ENCODE results near the gene CSMD2.

CSMD2 gene

DNA sequence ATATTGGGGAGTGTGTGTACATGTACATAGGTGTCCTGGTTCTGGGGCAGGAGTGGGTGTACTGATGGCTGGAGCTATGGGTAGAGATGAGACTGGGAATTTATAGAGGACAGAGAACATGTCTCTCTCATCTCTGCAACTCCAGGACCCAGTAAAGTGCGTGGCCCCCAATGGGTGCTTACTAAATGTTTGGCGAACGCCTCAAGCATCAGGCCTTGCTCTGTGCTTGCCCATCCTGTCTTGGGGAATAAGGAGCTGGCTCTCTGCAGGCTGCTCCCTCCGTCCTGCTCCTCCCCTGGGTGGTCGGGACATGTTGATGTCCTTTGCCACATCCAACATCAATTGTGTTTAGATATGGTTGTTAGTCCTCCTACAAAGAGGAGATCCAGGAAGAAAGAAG lies 530.9 kb downstream of the CSMD2 start:
- H3F3A ChIP-seq (ENCODE audit: low read depth), result no peaks in the 10 kb centered on the region
- no peaks in the 10 kb centered on the region for H3K9me2 ChIP-seq (replicated peaks; ENCODE audit: low read depth, low read length)
- H3K4me1 ChIP-seq (ENCODE audit: insufficient read depth, low read length, poor library complexity, severe bottlenecking), result no peaks in the 10 kb centered on the region
- H3K36me3 ChIP-seq (ENCODE audit: insufficient read depth, low read length), result no peaks in the 10 kb centered on the region
- no peaks in the 10 kb centered on the region for H3K27me3 ChIP-seq (ENCODE audit: insufficient read depth, low read length, poor library complexity, severe bottlenecking)
- H3K4me2 ChIP-seq (ENCODE audit: low read depth, low read length, poor library complexity, severe bottlenecking), result no peak overlapping the region
- H2AFZ ChIP-seq (ENCODE audit: low read length), result no peak overlapping the region
- H3K9ac ChIP-seq (ENCODE audit: low read depth, low read length, poor library complexity, severe bottlenecking), result no peak overlapping the region
- TF ChIP-seq, protein P1, sequence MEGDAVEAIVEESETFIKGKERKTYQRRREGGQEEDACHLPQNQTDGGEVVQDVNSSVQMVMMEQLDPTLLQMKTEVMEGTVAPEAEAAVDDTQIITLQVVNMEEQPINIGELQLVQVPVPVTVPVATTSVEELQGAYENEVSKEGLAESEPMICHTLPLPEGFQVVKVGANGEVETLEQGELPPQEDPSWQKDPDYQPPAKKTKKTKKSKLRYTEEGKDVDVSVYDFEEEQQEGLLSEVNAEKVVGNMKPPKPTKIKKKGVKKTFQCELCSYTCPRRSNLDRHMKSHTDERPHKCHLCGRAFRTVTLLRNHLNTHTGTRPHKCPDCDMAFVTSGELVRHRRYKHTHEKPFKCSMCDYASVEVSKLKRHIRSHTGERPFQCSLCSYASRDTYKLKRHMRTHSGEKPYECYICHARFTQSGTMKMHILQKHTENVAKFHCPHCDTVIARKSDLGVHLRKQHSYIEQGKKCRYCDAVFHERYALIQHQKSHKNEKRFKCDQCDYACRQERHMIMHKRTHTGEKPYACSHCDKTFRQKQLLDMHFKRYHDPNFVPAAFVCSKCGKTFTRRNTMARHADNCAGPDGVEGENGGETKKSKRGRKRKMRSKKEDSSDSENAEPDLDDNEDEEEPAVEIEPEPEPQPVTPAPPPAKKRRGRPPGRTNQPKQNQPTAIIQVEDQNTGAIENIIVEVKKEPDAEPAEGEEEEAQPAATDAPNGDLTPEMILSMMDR (conservative IDR thresholded peaks at IDR 0.05; ENCODE audit: low read length), result no peak
- no peak for TF ChIP-seq EZH2phosphoT487 (IDR thresholded peaks at IDR 0.05; ENCODE audit: borderline replicate concordance)
- no peak overlapping the region for H3K4me3 ChIP-seq (ENCODE audit: low read length, poor library complexity, severe bottlenecking)
- no peaks in the 10 kb centered on the region for H4K20me1 ChIP-seq (ENCODE audit: insufficient read depth, low read length, poor library complexity, severe bottlenecking)
- no peaks in the 10 kb centered on the region for H3K79me2 ChIP-seq (ENCODE audit: insufficient read depth, low read length)
- H3K9me3 ChIP-seq (ENCODE audit: insufficient read depth, low read depth, low read length), result no peaks in the 10 kb centered on the region

DNA sequence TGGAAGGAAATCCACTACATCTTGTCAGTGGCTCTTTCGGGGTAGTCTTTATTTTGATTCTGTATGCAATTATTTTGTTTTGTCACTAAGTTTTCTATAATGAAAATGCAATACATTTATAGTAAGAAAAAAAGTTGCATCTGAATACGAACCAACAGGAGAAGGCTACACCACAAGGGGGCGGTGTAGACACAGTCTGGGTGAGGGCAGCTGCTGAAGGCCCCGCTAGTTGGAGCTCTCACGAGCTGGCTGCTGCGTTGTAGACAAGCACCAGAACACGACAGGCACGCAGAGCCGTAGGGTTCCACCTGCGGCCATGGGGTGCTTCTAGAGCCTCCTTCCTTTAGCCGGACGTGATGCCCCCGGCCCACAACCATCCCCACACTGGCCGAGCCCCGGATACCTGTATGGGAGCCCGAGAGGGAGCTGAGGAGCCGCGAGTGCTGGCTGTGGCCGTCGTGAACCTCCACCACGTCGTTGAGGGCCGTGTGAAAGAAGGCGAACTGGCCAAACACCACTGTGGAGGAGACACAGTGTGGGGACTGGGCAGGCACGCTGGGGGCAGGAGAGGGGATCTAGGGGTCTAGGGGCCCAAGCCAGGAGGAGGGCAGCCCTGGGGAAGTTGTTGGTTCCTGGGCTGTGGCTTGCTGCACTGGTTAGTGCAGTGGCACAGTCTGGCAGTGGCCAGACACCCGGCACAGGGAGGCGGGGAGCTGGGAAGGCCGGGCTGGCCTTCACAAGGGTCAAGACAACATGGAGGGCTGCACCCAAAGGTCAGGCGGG lies 531.8 kb downstream of the CSMD2 start:
- Histone ChIP-seq H4K20me1 (ENCODE audit: insufficient read depth, low read length, poor library complexity, severe bottlenecking) (no peaks in the 10 kb centered on the region), H3K79me2 (ENCODE audit: insufficient read depth, low read length) (no peaks in the 10 kb centered on the region), H3K4me3 (ENCODE audit: low read length, poor library complexity, severe bottlenecking) (no peak overlapping the region), H3K9ac (ENCODE audit: low read depth, low read length, poor library complexity, severe bottlenecking) (no peak overlapping the region), H3K36me3 (ENCODE audit: insufficient read depth, low read length) (no peaks in the 10 kb centered on the region), H3K9me3 (ENCODE audit: insufficient read depth, low read depth, low read length) (no peaks in the 10 kb centered on the region), H3K27me3 (ENCODE audit: insufficient read depth, low read length, poor library complexity, severe bottlenecking) (no peaks in the 10 kb centered on the region), H3K4me2 (ENCODE audit: low read depth, low read length, poor library complexity, severe bottlenecking) (no peak overlapping the region), H3F3A (ENCODE audit: low read depth) (no peaks in the 10 kb centered on the region), H2AFZ (ENCODE audit: low read length) (peak overlapping the region; percentile 69), H3K4me1 (ENCODE audit: insufficient read depth, low read length, poor library complexity, severe bottlenecking) (no peaks in the 10 kb centered on the region), H3K9me2 (replicated peaks; ENCODE audit: low read depth, low read length) (no peaks in the 10 kb centered on the region)
- TF ChIP-seq, protein P1 (conservative IDR thresholded peaks at IDR 0.05; ENCODE audit: low read length), result peak; percentile 100
- no peak for TF ChIP-seq EZH2phosphoT487 (IDR thresholded peaks at IDR 0.05; ENCODE audit: borderline replicate concordance)

DNA sequence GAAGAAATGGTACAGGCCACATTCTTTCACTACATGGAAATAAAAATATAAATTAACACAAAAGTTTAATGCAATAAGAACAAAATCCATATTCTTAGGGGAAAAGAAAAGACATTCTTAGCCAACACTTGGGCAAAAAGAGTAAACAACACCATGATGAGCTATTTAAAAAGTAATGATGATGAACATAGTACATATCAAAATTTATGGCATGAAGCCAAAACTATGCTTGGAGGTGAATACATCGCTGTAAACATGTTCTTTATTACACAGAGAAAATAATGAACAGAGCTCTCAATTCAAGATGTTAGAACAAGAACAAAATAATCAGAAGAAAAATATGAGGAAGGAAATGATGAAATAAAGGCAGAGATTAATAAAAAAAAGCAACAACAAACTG lies 534.3 kb downstream of the CSMD2 start:
- Histone ChIP-seq H3F3A (ENCODE audit: low read depth) (no peaks in the 10 kb centered on the region), H3K9me3 (ENCODE audit: insufficient read depth, low read depth, low read length) (no peaks in the 10 kb centered on the region), H3K4me3 (ENCODE audit: low read length, poor library complexity, severe bottlenecking) (no peak overlapping the region), H3K4me1 (ENCODE audit: insufficient read depth, low read length, poor library complexity, severe bottlenecking) (peaks cover 8% of the 10 kb centered on the region), H3K4me2 (ENCODE audit: low read depth, low read length, poor library complexity, severe bottlenecking) (no peak overlapping the region), H3K9ac (ENCODE audit: low read depth, low read length, poor library complexity, severe bottlenecking) (no peak overlapping the region), H4K20me1 (ENCODE audit: insufficient read depth, low read length, poor library complexity, severe bottlenecking) (no peaks in the 10 kb centered on the region), H3K27me3 (ENCODE audit: insufficient read depth, low read length, poor library complexity, severe bottlenecking) (no peaks in the 10 kb centered on the region), H3K9me2 (replicated peaks; ENCODE audit: low read depth, low read length) (no peaks in the 10 kb centered on the region), H3K79me2 (ENCODE audit: insufficient read depth, low read length) (no peaks in the 10 kb centered on the region), H3K36me3 (ENCODE audit: insufficient read depth, low read length) (no peaks in the 10 kb centered on the region), H2AFZ (ENCODE audit: low read length) (no peak overlapping the region)
- TF ChIP-seq, protein P1 (conservative IDR thresholded peaks at IDR 0.05; ENCODE audit: low read length), result no peak
- no peak for TF ChIP-seq EZH2phosphoT487 (IDR thresholded peaks at IDR 0.05; ENCODE audit: borderline replicate concordance)
